Endothelial cell of umbilical vein (primary cell): Measurements from ENCODE around the gene MRPL54.

Experiments used
- CTCF ChIP-seq, 2 donors: IDR thresholded peaks; 1 replicate in 1 of 2; 2 replicates in 1 of 2; pipeline ENCODE4 v1.5.1; 2011; ENCODE audit warnings: low read length in 2 of 2, mild to moderate bottlenecking in 2 of 2, moderate library complexity in 2 of 2, control low read depth in 1 of 2, inconsistent platforms in 1 of 2, low read depth in 1 of 2; ENCODE audit not compliant: insufficient read depth in 1 of 2; ENCODE audit errors: extremely low read depth in 1 of 2
- EZH2 ChIP-seq: IDR thresholded peaks from 2 replicates; pipeline ENCODE4 v1.6.1; 2012; ENCODE audit warnings: borderline replicate concordance, low read depth, mild to moderate bottlenecking, moderate library complexity, low read length, inconsistent platforms; ENCODE audit not compliant: severe bottlenecking
- FOS ChIP-seq: IDR thresholded peaks from 2 replicates; pipeline ENCODE4 v1.6.1; 2011; ENCODE audit warnings: mild to moderate bottlenecking, low read length, moderate library complexity, borderline replicate concordance; ENCODE audit not compliant: insufficient read depth
- GATA2 ChIP-seq: IDR thresholded peaks from 2 replicates; pipeline ENCODE4 v1.7.0; 2011; ENCODE audit warnings: low read depth, mild to moderate bottlenecking, moderate library complexity, mixed read lengths, low read length; ENCODE audit not compliant: insufficient read length, insufficient read depth
- POLR2A ChIP-seq: IDR thresholded peaks from 2 replicates; pipeline ENCODE4 v1.6.1; 2012; ENCODE audit warnings: low read depth, mild to moderate bottlenecking, control low read depth, low read length
- POLR2AphosphoS5 ChIP-seq: IDR thresholded peaks from 2 replicates; pipeline ENCODE4 v1.6.1; 2012; ENCODE audit warnings: low read depth, mild to moderate bottlenecking, control low read depth, low read length, moderate library complexity; ENCODE audit not compliant: insufficient read depth

- TF ChIP-seq GATA2: no peak
- no peak for TF ChIP-seq FOS
- TF ChIP-seq EZH2: no peak
- TF ChIP-seq POLR2A: no peak
- no peak for TF ChIP-seq CTCF (IDR thresholded peaks at IDR 0.05; ENCODE audit: extremely low read depth in 1 of 2, insufficient read depth in 1 of 2, low read depth in 1 of 2, low read length in 2 of 2)
- no peak for TF ChIP-seq POLR2AphosphoS5
Observed at GRCh38 chr19:3725640-3726310, 36.7 kb upstream of the MRPL54 start.
